ENCODE measurements around the gene SLC9A3. TPM values are rescaled to one million over a fixed set of nuclear protein-coding genes. Genes with fewer than 3 reads are reported as not detected.

SLC9A3 gene
- total RNA-seq, 4 donors from 2014 or later, result 2.4 to 3.8 (median 3.5) TPM

GRCh38 chr5:447501-447900 is 76.7 kb downstream of the SLC9A3 start:
- no peak overlapping the region for H3K27ac ChIP-seq
- WGBS, 2 donors, result 83 to 90% methylated on average over 13 to 16 of the region's 21 CpGs

GRCh38 chr5:446883-447263 is 77.4 kb downstream of the SLC9A3 start:
- no peak for DNase-seq
- peak overlapping the region in 2 of 4 donors; percentile 32 to 55 for H3K27ac ChIP-seq
- H3K9me3 ChIP-seq, result peaks cover 0 to 9% (median 7%) of the 10 kb centered on the region in 3 donors
- H3K36me3 ChIP-seq, result peaks cover 19 to 66% (median 36%) of the 10 kb centered on the region in 3 donors
- WGBS, 2 donors, result 48 to 54% methylated on average over 7 of the region's 7 CpGs
- intact Hi-C loops (cut with DNase I), result loop anchor here (10.0 kb wide), 1 partner anchor 168 kb away; the partner anchor contains the start of gene CEP72
- no peak overlapping the region for H3K4me3 ChIP-seq
- H3K27me3 ChIP-seq, result no peaks in the 10 kb centered on the region
- peaks cover 26 to 65% (median 41%) of the 10 kb centered on the region in 3 donors for H3K4me1 ChIP-seq
- TF ChIP-seq POLR2A (IDR thresholded peaks at IDR 0.05), result no peak
- TF ChIP-seq, protein P1, sequence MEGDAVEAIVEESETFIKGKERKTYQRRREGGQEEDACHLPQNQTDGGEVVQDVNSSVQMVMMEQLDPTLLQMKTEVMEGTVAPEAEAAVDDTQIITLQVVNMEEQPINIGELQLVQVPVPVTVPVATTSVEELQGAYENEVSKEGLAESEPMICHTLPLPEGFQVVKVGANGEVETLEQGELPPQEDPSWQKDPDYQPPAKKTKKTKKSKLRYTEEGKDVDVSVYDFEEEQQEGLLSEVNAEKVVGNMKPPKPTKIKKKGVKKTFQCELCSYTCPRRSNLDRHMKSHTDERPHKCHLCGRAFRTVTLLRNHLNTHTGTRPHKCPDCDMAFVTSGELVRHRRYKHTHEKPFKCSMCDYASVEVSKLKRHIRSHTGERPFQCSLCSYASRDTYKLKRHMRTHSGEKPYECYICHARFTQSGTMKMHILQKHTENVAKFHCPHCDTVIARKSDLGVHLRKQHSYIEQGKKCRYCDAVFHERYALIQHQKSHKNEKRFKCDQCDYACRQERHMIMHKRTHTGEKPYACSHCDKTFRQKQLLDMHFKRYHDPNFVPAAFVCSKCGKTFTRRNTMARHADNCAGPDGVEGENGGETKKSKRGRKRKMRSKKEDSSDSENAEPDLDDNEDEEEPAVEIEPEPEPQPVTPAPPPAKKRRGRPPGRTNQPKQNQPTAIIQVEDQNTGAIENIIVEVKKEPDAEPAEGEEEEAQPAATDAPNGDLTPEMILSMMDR (IDR thresholded peaks at IDR 0.05), result peak; percentile 13 to 62 (median 48)

More at GRCh38 chr5:447501-447900, 76.7 kb downstream of the SLC9A3 start:
- Histone ChIP-seq H3K4me1 (peaks cover 20 to 59% (median 36%) of the 10 kb centered on the region in 3 donors), H3K9me3 (peaks cover 0 to 14% (median 12%) of the 10 kb centered on the region in 3 donors), H3K4me3 (no peak overlapping the region), H3K36me3 (peaks cover 19 to 72% (median 37%) of the 10 kb centered on the region in 3 donors), H3K27me3 (no peaks in the 10 kb centered on the region)
- DNase-seq, result no peak
- TF ChIP-seq, protein P1 (IDR thresholded peaks at IDR 0.05), result no peak
- TF ChIP-seq POLR2A (IDR thresholded peaks at IDR 0.05), result no peak
- intact Hi-C loops (cut with DNase I), result loop anchor here (10.0 kb wide), 1 partner anchor 167 kb away; the partner anchor contains the start of gene CEP72

GRCh38 chr5:446066-446882 is 78.0 kb downstream of the SLC9A3 start:
- Histone ChIP-seq H3K27me3 (no peaks in the 10 kb centered on the region), H3K36me3 (peaks cover 19 to 60% (median 33%) of the 10 kb centered on the region in 3 donors), H3K4me1 (peaks cover 27 to 66% (median 42%) of the 10 kb centered on the region in 3 donors), H3K9me3 (peaks cover 0 to 3% (median under 1%) of the 10 kb centered on the region in 3 donors), H3K27ac (peak overlapping the region in 2 of 4 donors; percentile 34 to 55), H3K4me3 (no peak overlapping the region)
- DNase-seq, result no peak
- TF ChIP-seq, protein P1 (IDR thresholded peaks at IDR 0.05), result no peak
- no peak for TF ChIP-seq POLR2A (IDR thresholded peaks at IDR 0.05)
- 63 to 73% methylated on average over 13 to 14 of the region's 19 CpGs for WGBS, 2 donors
- intact Hi-C loops (cut with DNase I), result loop anchor here (10.0 kb wide), 1 partner anchor 169 kb away; the partner anchor contains the start of gene CEP72

DNA sequence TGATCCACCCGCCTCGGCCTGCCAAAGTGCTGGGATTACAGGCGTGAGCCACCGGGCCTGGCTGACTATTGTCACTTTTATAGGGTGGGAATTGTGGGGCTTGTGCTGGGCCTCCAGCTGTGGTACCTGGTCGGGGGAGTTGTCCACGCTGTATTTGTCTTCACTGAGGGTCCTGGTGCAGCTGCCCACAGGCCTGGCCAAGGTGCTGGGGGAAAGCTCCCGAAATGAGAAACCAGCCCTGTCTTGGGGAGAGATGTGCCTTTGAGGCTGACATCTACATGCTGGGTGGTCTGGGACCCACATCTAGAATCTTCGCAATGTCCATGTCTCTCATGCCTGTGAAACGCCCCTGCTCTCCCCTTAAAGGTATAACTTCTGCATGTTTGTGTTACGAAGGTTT is 78.7 kb downstream of the SLC9A3 start:
- Histone ChIP-seq H3K4me1 (peaks cover 27 to 66% (median 42%) of the 10 kb centered on the region in 3 donors), H3K9me3 (no peaks in the 10 kb centered on the region), H3K27me3 (no peaks in the 10 kb centered on the region), H3K4me3 (no peak overlapping the region), H3K36me3 (peaks cover 19 to 53% (median 33%) of the 10 kb centered on the region in 3 donors), H3K27ac (peak overlapping the region in 2 of 4 donors; percentile 34 to 55)
- intact Hi-C loops (cut with DNase I), result loop anchor here (10.0 kb wide), 1 partner anchor 169 kb away; the partner anchor contains the start of gene CEP72
- 78 to 87% methylated on average over 4 to 10 of the region's 10 CpGs for WGBS, 2 donors
- TF ChIP-seq POLR2A (IDR thresholded peaks at IDR 0.05), result no peak
- TF ChIP-seq, protein P1 (IDR thresholded peaks at IDR 0.05), result no peak
- DNase-seq, result no peak

DNA sequence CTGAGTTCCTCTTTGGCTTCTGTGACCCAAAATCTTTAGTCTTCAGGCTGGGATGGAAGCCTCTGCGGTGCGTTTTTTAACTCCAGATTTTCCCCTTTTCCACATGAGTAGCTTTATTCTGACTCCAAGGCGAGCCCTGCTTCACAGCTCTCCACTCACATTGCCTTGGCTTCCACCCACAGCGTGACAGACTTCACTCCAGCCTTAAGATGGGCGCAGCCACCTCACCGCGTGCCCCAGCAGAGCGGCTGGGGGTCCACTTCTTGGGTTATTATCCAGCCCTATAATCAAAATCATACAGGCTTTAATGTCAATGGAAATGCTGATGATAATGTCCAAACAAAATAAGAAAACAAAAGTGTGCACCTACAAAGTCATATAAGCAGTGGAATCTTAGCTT is 80.0 kb downstream of the SLC9A3 start:
- no peaks in the 10 kb centered on the region for H3K9me3 ChIP-seq
- peaks cover 19 to 39% (median 23%) of the 10 kb centered on the region in 3 donors for H3K36me3 ChIP-seq
- 87 to 92% methylated on average over 8 of the region's 8 CpGs for WGBS, 2 donors
- no peak for DNase-seq
- no peak for TF ChIP-seq POLR2A (IDR thresholded peaks at IDR 0.05)
- TF ChIP-seq, protein P1 (IDR thresholded peaks at IDR 0.05), result no peak
- H3K27me3 ChIP-seq, result no peaks in the 10 kb centered on the region
- H3K27ac ChIP-seq, result peak overlapping the region in 2 of 4 donors; percentile 86 to 94
- peaks cover 27 to 66% (median 42%) of the 10 kb centered on the region in 3 donors for H3K4me1 ChIP-seq
- intact Hi-C loops (cut with DNase I), result loop anchor here (10.0 kb wide), 1 partner anchor 171 kb away; the partner anchor contains the start of gene CEP72
- peak overlapping the region in 3 of 4 donors; percentile 73 to 85 (median 83) for H3K4me3 ChIP-seq

Data from esophagus squamous epithelium (tissue), 5 donors.